Activated CD4-positive, alpha-beta T cell treated with anti-CD3 and anti-CD28 coated beads for 1 hour (primary cell): Measurements from ENCODE around the gene CST5.
"Not testable (repeated sequence)": the region's sequence is repeated elsewhere in the genome, so short reads cannot be mapped to it uniquely, and the experiment has no call there.

Source experiments
- DNase-seq: peaks from one replicate; pipeline ENCODE4 v3.0.0-alpha.2; 2020

CST5 gene

GRCh38 chr20:23832775-23833513 is 46.6 kb downstream of the CST5 start:
- no peak for DNase-seq

- not testable (repeated sequence) for DNase-seq
Observed at GRCh38 chr20:23831961-23832360, 47.6 kb downstream of the CST5 start.

- DNase-seq: no peak
Observed at GRCh38 chr20:23826541-23827021, 53.0 kb downstream of the CST5 start, which contains the start of gene CST2. Gene CST2, minus strand, starts transcription at chr20:23826729. Its CDS starts 69 bp downstream, at chr20:23826660.
